ENCODE results near the gene SMURF2. TPM values are rescaled to one million over a fixed set of nuclear protein-coding genes. Genes with fewer than 3 reads are reported as not detected.

SMURF2 gene
- total and polyA plus RNA-seq, 7 experiments from 2014 or later: 8.8 to 35.7 (median 30.9) TPM

GRCh38 chr17:64686705-64687104, 24.6 kb upstream of the SMURF2 start:
- Mint-ChIP-seq H3K27ac (no peak overlapping the region), H3K4me1 (no peaks in the 10 kb centered on the region), H3K27me3 (peaks cover 0 to 2% (median 0%) of the 10 kb centered on the region in 5 donors), H3K9me3 (no peaks in the 10 kb centered on the region), H3K36me3 (no peaks in the 10 kb centered on the region), H3K4me3 (no peak overlapping the region)
- ATAC-seq (no peak), DNase-seq (no peak)
- no peaks in the 10 kb centered on the region for H3K36me3 ChIP-seq (ENCODE audit: control insufficient read depth in 2 of 3, insufficient read depth in 3 of 3, low read length in 3 of 3)
- no peaks in the 10 kb centered on the region for H3K27me3 ChIP-seq (ENCODE audit: control insufficient read depth in 2 of 2, insufficient read depth in 2 of 2, low read length in 2 of 2)
- no peak overlapping the region for H3K27ac ChIP-seq (ENCODE audit: low read depth, low read length)
- no peak overlapping the region for H3K4me3 ChIP-seq (ENCODE audit: low read length)
- no peaks in the 10 kb centered on the region for H3K4me1 ChIP-seq (ENCODE audit: control insufficient read depth in 2 of 2, insufficient read depth in 2 of 2, low read length in 2 of 2)
- ChIA-PET POLR2A (no interaction called here), CTCF (no interaction called here)
- no peaks in the 10 kb centered on the region for H3K9me3 ChIP-seq (ENCODE audit: control insufficient read depth in 2 of 3, low read length in 3 of 3)
- intact Hi-C loops (cut with micrococcal nuclease): no loop called here

DNA sequence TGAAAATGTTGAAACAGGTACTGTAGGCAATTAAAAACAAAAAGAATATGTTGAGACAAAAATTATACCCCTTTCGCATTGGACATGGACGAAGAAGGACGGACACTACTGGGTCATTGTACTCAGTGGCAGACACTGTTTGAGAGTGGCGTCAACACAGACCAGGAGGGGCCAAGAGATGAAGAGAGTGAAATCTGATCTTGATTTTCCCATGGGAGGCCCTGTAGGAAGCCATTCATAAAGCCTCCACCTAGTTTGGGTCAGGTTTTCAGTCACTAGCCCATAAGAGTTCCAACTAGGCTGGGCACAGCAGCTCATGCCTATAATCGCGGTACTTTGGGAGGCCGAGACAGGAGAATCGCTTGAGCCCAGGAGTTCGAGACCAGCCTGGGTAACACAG, 23.6 kb upstream of the SMURF2 start:
- Histone ChIP-seq H3K4me3 (ENCODE audit: low read length) (no peak overlapping the region), H3K36me3 (ENCODE audit: control insufficient read depth in 2 of 3, insufficient read depth in 3 of 3, low read length in 3 of 3) (no peaks in the 10 kb centered on the region), H3K27ac (ENCODE audit: low read depth, low read length) (no peak overlapping the region), H3K4me1 (ENCODE audit: control insufficient read depth in 2 of 2, insufficient read depth in 2 of 2, low read length in 2 of 2) (no peaks in the 10 kb centered on the region), H3K9me3 (ENCODE audit: control insufficient read depth in 2 of 3, low read length in 3 of 3) (no peaks in the 10 kb centered on the region), H3K27me3 (ENCODE audit: control insufficient read depth in 2 of 2, insufficient read depth in 2 of 2, low read length in 2 of 2) (no peaks in the 10 kb centered on the region)
- Mint-ChIP-seq H3K36me3 (no peaks in the 10 kb centered on the region), H3K27ac (peak overlapping the region in 2 of 9 donors; percentile 9 to 41), H3K4me3 (no peak overlapping the region), H3K9me3 (no peaks in the 10 kb centered on the region), H3K27me3 (peaks cover 0 to 2% (median 0%) of the 10 kb centered on the region in 5 donors), H3K4me1 (no peaks in the 10 kb centered on the region)
- intact Hi-C loops (cut with micrococcal nuclease): no loop called here
- POLR2A ChIA-PET: interaction anchor here (0.6 kb wide), 1 partner anchor 219 kb away, joined by 3 read pairs; no protein-coding TSS in a partner anchor
- ATAC-seq (no peak), DNase-seq (no peak)
- CTCF ChIA-PET: no interaction called here

- intact Hi-C loops (cut with micrococcal nuclease): no loop called here
These were observed 21.7 kb upstream of the SMURF2 start for GRCh38 chr17:64683796-64684195.

DNA sequence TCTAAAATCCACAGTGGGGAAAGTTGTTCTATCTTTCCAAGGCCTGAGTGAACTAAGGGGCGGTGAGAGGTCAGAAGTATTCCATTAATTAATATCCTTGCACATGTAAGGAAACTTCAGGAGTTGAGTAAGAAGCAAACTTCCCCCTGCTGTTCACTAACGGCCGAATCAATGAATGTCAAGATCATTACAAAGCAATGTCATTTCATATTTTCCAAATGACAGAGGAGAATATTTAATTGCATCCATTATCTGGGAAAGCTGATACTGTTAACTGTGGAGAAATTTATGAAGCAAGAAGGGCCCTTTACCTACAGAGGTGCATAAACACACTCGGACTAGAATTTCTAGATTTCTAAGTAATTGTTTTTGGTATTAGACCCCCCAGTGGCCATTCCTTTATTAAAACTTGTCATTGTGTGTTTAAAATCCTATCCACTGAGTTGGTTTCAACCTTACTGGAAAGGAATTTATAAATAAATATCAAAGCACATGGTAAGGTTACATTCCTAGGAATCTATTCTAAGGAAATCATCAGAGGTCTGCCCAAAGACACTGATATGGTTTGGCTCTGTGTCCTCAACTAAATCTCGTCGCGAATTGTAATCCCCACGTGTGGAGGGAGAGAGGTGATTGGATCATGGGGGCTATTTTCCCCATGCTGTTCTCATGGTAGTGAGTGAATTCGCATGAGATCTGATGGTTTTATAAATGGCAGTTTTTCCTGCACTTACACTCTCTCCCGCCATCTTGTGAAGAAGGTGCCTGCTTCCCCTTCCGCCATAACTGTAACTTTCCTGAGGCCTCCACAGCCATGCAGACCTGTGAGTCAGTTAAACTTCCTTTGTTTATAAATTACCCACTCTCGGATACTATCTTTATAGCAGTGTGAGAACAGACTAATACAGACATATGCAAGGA, 20.4 kb upstream of the SMURF2 start:
- POLR2A ChIA-PET: no interaction called here
- Mint-ChIP-seq H3K27me3 (peaks cover 0 to 2% (median 0%) of the 10 kb centered on the region in 5 donors), H3K4me3 (no peak overlapping the region), H3K36me3 (no peaks in the 10 kb centered on the region), H3K9me3 (no peaks in the 10 kb centered on the region), H3K4me1 (no peaks in the 10 kb centered on the region), H3K27ac (peak overlapping the region in 1 of 9 donors; percentile 80)
- Histone ChIP-seq H3K27me3 (ENCODE audit: control insufficient read depth in 2 of 2, insufficient read depth in 2 of 2, low read length in 2 of 2) (no peaks in the 10 kb centered on the region), H3K4me1 (ENCODE audit: control insufficient read depth in 2 of 2, insufficient read depth in 2 of 2, low read length in 2 of 2) (no peaks in the 10 kb centered on the region), H3K27ac (ENCODE audit: low read depth, low read length) (no peak overlapping the region), H3K36me3 (ENCODE audit: control insufficient read depth in 2 of 3, insufficient read depth in 3 of 3, low read length in 3 of 3) (no peaks in the 10 kb centered on the region), H3K9me3 (ENCODE audit: control insufficient read depth in 2 of 3, low read length in 3 of 3) (no peaks in the 10 kb centered on the region), H3K4me3 (ENCODE audit: low read length) (no peak overlapping the region)
- intact Hi-C loops (cut with micrococcal nuclease): no loop called here
- CTCF ChIA-PET: no interaction called here
- DNase-seq (no peak), ATAC-seq (no peak)

More at GRCh38 chr17:64683796-64684195, 21.7 kb upstream of the SMURF2 start:
- ATAC-seq: no peak
- H3K4me1 ChIP-seq (ENCODE audit: control insufficient read depth in 2 of 2, insufficient read depth in 2 of 2, low read length in 2 of 2): no peaks in the 10 kb centered on the region
- no peaks in the 10 kb centered on the region for H3K4me1 Mint-ChIP-seq
- H3K27me3 Mint-ChIP-seq: peaks cover 0 to 2% (median 0%) of the 10 kb centered on the region in 5 donors
- H3K4me3 ChIP-seq (ENCODE audit: low read length): no peak overlapping the region
- H3K27me3 ChIP-seq (ENCODE audit: control insufficient read depth in 2 of 2, insufficient read depth in 2 of 2, low read length in 2 of 2): no peaks in the 10 kb centered on the region
- CTCF ChIA-PET: no interaction called here
- no peaks in the 10 kb centered on the region for H3K9me3 Mint-ChIP-seq
- no peak overlapping the region for H3K4me3 Mint-ChIP-seq
- no peaks in the 10 kb centered on the region for H3K36me3 Mint-ChIP-seq
- H3K27ac ChIP-seq (ENCODE audit: low read depth, low read length): no peak overlapping the region
- DNase-seq: no peak
- H3K9me3 ChIP-seq (ENCODE audit: control insufficient read depth in 2 of 3, low read length in 3 of 3): no peaks in the 10 kb centered on the region
- H3K36me3 ChIP-seq (ENCODE audit: control insufficient read depth in 2 of 3, insufficient read depth in 3 of 3, low read length in 3 of 3): no peaks in the 10 kb centered on the region
- POLR2A ChIA-PET: no interaction called here
- no peak overlapping the region for H3K27ac Mint-ChIP-seq

DNA sequence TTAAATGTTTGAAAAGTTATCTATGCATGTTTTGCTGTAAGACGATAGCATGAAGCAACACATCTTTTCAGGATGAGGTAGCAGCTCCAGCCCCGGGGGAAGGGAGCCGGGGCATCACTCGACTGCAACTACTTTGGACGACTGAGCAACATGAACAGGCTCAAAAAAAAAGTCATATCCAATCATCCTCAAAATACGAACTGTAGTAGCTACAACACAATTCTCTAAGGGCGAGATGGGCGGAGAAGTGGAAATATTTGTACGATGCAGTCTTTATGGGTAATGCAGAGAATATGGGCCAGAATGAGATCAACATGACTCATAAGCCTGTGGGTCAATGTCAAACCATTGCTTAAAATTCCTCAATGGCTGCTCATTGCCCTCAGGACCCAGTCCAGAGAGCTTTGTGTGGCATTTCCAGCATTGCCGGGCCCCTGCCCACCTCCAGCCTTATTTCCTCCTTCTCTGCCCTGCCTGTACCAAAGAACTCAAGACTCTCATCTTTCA, 17.7 kb upstream of the SMURF2 start:
- ChIA-PET CTCF (no interaction called here), POLR2A (no interaction called here)
- H3K36me3 ChIP-seq (ENCODE audit: control insufficient read depth in 2 of 3, insufficient read depth in 3 of 3, low read length in 3 of 3): no peaks in the 10 kb centered on the region
- Mint-ChIP-seq H3K4me1 (peaks cover 0 to 1% (median 0%) of the 10 kb centered on the region in 7 donors), H3K4me3 (no peak overlapping the region), H3K27me3 (no peaks in the 10 kb centered on the region), H3K27ac (no peak overlapping the region), H3K36me3 (no peaks in the 10 kb centered on the region), H3K9me3 (no peaks in the 10 kb centered on the region)
- H3K27ac ChIP-seq (ENCODE audit: low read depth, low read length): no peak overlapping the region
- H3K4me3 ChIP-seq (ENCODE audit: low read length): no peak overlapping the region
- no peak for DNase-seq
- intact Hi-C loops (cut with micrococcal nuclease): no loop called here
- no peak for ATAC-seq
- no peaks in the 10 kb centered on the region for H3K4me1 ChIP-seq (ENCODE audit: control insufficient read depth in 2 of 2, insufficient read depth in 2 of 2, low read length in 2 of 2)
- H3K9me3 ChIP-seq (ENCODE audit: control insufficient read depth in 2 of 3, low read length in 3 of 3): no peaks in the 10 kb centered on the region
- H3K27me3 ChIP-seq (ENCODE audit: control insufficient read depth in 2 of 2, insufficient read depth in 2 of 2, low read length in 2 of 2): no peaks in the 10 kb centered on the region

- Mint-ChIP-seq H3K27me3 (no peaks in the 10 kb centered on the region), H3K9me3 (no peaks in the 10 kb centered on the region), H3K27ac (no peak overlapping the region), H3K36me3 (no peaks in the 10 kb centered on the region), H3K4me3 (no peak overlapping the region), H3K4me1 (peaks cover 0 to 1% (median 0%) of the 10 kb centered on the region in 7 donors)
- intact Hi-C loops (cut with micrococcal nuclease): no loop called here
- no peaks in the 10 kb centered on the region for H3K4me1 ChIP-seq (ENCODE audit: control insufficient read depth in 2 of 2, insufficient read depth in 2 of 2, low read length in 2 of 2)
- POLR2A ChIA-PET: no interaction called here
- no peaks in the 10 kb centered on the region for H3K9me3 ChIP-seq (ENCODE audit: control insufficient read depth in 2 of 3, low read length in 3 of 3)
- no peak overlapping the region for H3K27ac ChIP-seq (ENCODE audit: low read depth, low read length)
- no peak overlapping the region for H3K4me3 ChIP-seq (ENCODE audit: low read length)
- DNase-seq: no peak
- H3K36me3 ChIP-seq (ENCODE audit: control insufficient read depth in 2 of 3, insufficient read depth in 3 of 3, low read length in 3 of 3): no peaks in the 10 kb centered on the region
- CTCF ChIA-PET: interaction anchor here (0.8 to 1.9 kb wide), 2 partner anchors 11 to 32 kb away, joined by 3 to 4 read pairs; no protein-coding TSS in a partner anchor
- ATAC-seq: no peak
- H3K27me3 ChIP-seq (ENCODE audit: control insufficient read depth in 2 of 2, insufficient read depth in 2 of 2, low read length in 2 of 2): no peaks in the 10 kb centered on the region
These were observed 14.7 kb upstream of the SMURF2 start for GRCh38 chr17:64676763-64677162.

All from naive thymus-derived CD4-positive, alpha-beta T cell (primary cell).